ENCODE measurements around the gene PCMTD2. TPM values are rescaled to one million over a fixed set of nuclear protein-coding genes. Genes with fewer than 3 reads are reported as not detected.

PCMTD2 gene
- total RNA-seq, 1 experiment from 2014 or later = 50.9 TPM

GRCh38 chr20:64222851-64223525 lies 32.6 kb upstream of the PCMTD2 start:
- DNase-seq (ENCODE audit: low spot score) (no peak), ATAC-seq (no peak)
- ChIA-PET POLR2A (no interaction called here), CTCF (interaction anchor here (0.6 to 3.6 kb wide), 33 partner anchors 9 to 180 kb away, joined by 3 to 29 read pairs (median 5); partner anchors contain the start of genes LKAAEAR1 and PCMTD2)
- Mint-ChIP-seq H3K4me3 (no peak overlapping the region), H3K27ac (peak overlapping the region; percentile 79; the same call in 1 of the 2 replicates), H3K4me1 (peaks cover 20% of the 10 kb centered on the region), H3K9me3 (no peaks in the 10 kb centered on the region), H3K27me3 (ENCODE audit: low read depth) (no peaks in the 10 kb centered on the region), H3K36me3 (no peaks in the 10 kb centered on the region)
- TF ChIP-seq ZBTB21 (CRISPR knock-in tag; IDR thresholded peaks at IDR 0.05; ENCODE audit: borderline replicate concordance) = no peak
- TF ChIP-seq AR (CRISPR knock-in tag; IDR thresholded peaks at IDR 0.05) = no peak
- TF ChIP-seq NFE2L1 (CRISPR knock-in tag; IDR thresholded peaks at IDR 0.05) = no peak
- no peak for TF ChIP-seq ZNF512 (CRISPR knock-in tag; IDR thresholded peaks at IDR 0.05; ENCODE audit: borderline replicate concordance)
- TF ChIP-seq ESRRA (CRISPR knock-in tag; IDR thresholded peaks at IDR 0.05; ENCODE audit: borderline replicate concordance) = no peak
- no peak for TF ChIP-seq NR1H2 (CRISPR knock-in tag; IDR thresholded peaks at IDR 0.05)
- TF ChIP-seq E2F5 (CRISPR knock-in tag; IDR thresholded peaks at IDR 0.05) = no peak

- peak overlapping the region; percentile 79; the same call in 1 of the 2 replicates for H3K27ac Mint-ChIP-seq
- ChIA-PET CTCF (interaction anchor here (0.6 to 3.6 kb wide), 32 partner anchors 9 to 141 kb away, joined by 3 to 29 read pairs (median 5); partner anchors contain the start of genes LKAAEAR1 and PCMTD2), POLR2A (interaction anchor here (0.5 kb wide), 1 partner anchor 32 kb away, joined by 4 read pairs; no protein-coding TSS in a partner anchor)
- H3K9me3 Mint-ChIP-seq = no peaks in the 10 kb centered on the region
- DNase-seq (ENCODE audit: low spot score) = peak; percentile 89
- peak overlapping the region; percentile 34; the same call in 1 of the 2 replicates for H3K4me3 Mint-ChIP-seq
- H3K4me1 Mint-ChIP-seq = peaks cover 20% of the 10 kb centered on the region
- H3K36me3 Mint-ChIP-seq = no peaks in the 10 kb centered on the region
- H3K27me3 Mint-ChIP-seq (ENCODE audit: low read depth) = no peaks in the 10 kb centered on the region
- peak; percentile 98 for ATAC-seq
- TF ChIP-seq IRF2 (CRISPR knock-in tag; IDR thresholded peaks at IDR 0.05; ENCODE audit: borderline replicate concordance, low read depth) (no peak), GABPB1 (CRISPR knock-in tag; IDR thresholded peaks at IDR 0.05) (no peak), ZNF281 (CRISPR knock-in tag; IDR thresholded peaks at IDR 0.05) (peak; percentile 97), SOX15 (CRISPR knock-in tag; IDR thresholded peaks at IDR 0.05) (no peak), HMGXB4 (CRISPR knock-in tag; IDR thresholded peaks at IDR 0.05) (no peak), E2F4 (CRISPR knock-in tag; IDR thresholded peaks at IDR 0.05; ENCODE audit: borderline replicate concordance, low read depth) (no peak), ERG (CRISPR knock-in tag; IDR thresholded peaks at IDR 0.05) (no peak), ZNF423 (CRISPR knock-in tag; IDR thresholded peaks at IDR 0.05) (0 out of 2 replicates have a peak, but pooled peaks have one; percentile 23), ATF1 (CRISPR knock-in tag; IDR thresholded peaks at IDR 0.05) (no peak), CTCF (IDR thresholded peaks at IDR 0.05) (peak; percentile 37), NFYB (CRISPR knock-in tag; conservative IDR thresholded peaks at IDR 0.05; ENCODE audit: low read depth) (no peak)
These were observed 32.0 kb upstream of the PCMTD2 start for GRCh38 chr20:64223526-64224067.

Measured in WTC11 (cell line).